HUES6 (cell line): ENCODE results near the gene DOCK10.

ENCODE experiments used
- H3K27ac ChIP-seq: 2 replicates; pipeline ENCODE4 v1.7.0; 2013; ENCODE audit warnings: low read depth, mild to moderate bottlenecking, low read length, inconsistent platforms
- H3K27me3 ChIP-seq: 2 replicates; pipeline ENCODE4 v1.6.1; 2013; ENCODE audit warnings: low read length; ENCODE audit not compliant: control insufficient read depth, insufficient read depth
- H3K36me3 ChIP-seq: 2 replicates; pipeline ENCODE4 v1.6.1; 2013; ENCODE audit warnings: low read length; ENCODE audit not compliant: control insufficient read depth, insufficient read depth
- H3K4me1 ChIP-seq: 2 replicates; pipeline ENCODE4 v1.6.1; 2013; ENCODE audit warnings: low read length; ENCODE audit not compliant: control insufficient read depth, insufficient read depth
- H3K4me3 ChIP-seq: 2 replicates; pipeline ENCODE4 v1.5.1; 2013; ENCODE audit warnings: low read depth, low read length
- H3K9ac ChIP-seq: one replicate; pipeline ENCODE4 v1.6.1; 2013; ENCODE audit warnings: mild to moderate bottlenecking, low read length
- H3K9me3 ChIP-seq: 2 replicates; pipeline ENCODE4 v1.6.1; 2013; ENCODE audit warnings: low read depth, low read length; ENCODE audit not compliant: control insufficient read depth, insufficient read depth

Gene DOCK10

DNA sequence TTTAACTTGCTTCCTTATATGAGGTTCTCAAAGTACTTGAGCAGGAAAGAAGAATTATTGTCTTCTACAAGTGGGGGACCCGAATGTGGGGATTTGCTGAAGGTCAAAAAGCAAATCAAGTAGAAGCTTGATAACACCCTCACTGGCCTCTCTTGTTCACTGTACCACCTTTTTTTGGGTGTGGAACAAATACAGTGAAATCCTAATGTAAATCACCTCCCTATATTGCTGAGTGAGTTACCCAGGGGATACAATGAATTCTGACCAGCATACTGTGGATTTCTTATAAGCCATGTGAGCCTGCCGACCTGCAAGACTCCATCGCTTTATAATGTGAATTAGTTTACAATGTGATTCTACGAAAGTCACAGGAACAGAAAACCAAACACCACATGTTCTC lies 66.5 kb downstream of the DOCK10 start:
- Histone ChIP-seq H3K4me3 (no peak overlapping the region), H3K27me3 (no peaks in the 10 kb centered on the region), H3K4me1 (no peaks in the 10 kb centered on the region), H3K9ac (no peak overlapping the region), H3K27ac (no peak overlapping the region), H3K36me3 (no peaks in the 10 kb centered on the region), H3K9me3 (no peaks in the 10 kb centered on the region)

DNA sequence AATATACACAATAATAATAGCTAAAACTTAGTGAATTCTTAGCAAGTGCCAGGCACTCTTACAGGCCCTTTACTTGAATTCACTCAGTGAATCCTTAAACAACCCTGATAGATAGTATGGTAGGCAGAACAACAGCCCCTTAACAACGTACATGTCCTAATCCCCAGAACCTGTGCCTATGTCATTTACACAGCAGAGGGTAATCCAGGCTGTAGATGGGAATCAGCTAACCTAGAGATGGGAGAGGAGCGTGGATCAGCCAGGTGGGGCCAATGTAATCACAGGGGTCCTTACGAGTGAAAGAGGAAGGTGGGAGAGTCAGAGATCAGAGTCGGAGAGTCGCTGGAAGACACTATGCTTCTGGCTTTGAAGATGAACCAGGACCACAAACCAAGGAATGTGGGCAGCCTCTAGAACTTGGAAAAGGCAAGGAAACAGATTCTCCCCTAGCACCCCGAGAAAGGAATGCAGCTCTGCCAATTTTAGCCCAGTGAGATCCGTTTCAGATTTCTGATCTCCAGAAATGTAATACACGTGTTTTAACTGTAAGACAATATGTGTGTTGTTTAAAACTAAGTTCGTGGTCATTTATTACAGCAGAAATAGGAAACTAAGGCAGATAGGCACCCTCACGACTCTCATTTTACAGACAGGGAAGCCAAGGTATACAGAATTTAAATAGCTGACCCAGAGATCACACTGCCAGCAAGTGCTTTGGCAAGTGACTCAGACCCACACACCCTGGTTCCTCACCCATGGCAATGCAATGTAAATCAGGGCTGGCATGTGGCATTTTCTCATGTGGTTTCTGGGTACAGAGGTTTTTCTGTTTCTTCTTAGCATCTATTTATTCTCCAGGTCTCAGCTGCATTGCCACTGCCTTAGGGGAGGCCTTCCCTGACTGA lies 68.9 kb downstream of the DOCK10 start:
- Histone ChIP-seq H3K9me3 (no peaks in the 10 kb centered on the region), H3K27me3 (no peaks in the 10 kb centered on the region), H3K9ac (no peak overlapping the region), H3K4me3 (no peak overlapping the region), H3K27ac (no peak overlapping the region), H3K4me1 (no peaks in the 10 kb centered on the region), H3K36me3 (no peaks in the 10 kb centered on the region)

DNA sequence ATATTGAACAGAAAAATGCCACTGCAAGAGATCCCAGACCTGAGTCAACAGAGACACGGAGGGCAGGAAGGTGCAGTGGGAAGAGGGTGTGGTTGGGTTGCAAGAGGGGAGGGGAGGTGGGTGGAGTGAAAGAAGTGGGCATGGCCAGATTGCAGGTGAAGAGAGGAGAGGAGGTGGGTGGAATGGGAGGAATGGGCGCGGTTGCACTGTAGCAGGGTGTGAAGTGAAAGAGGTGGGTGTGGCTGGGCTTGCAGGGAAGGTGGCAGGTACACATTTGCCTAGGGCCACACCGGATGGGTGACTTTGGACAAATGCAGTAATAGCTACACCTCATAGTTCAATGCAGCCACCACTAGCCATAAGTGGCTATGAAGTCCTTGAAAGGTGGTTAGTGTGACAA lies 71.1 kb downstream of the DOCK10 start:
- Histone ChIP-seq H3K27me3 (no peaks in the 10 kb centered on the region), H3K4me1 (no peaks in the 10 kb centered on the region), H3K9me3 (no peaks in the 10 kb centered on the region), H3K27ac (no peak overlapping the region), H3K4me3 (no peak overlapping the region), H3K9ac (no peak overlapping the region), H3K36me3 (no peaks in the 10 kb centered on the region)

GRCh38 chr2:224970311-224970710 lies 72.0 kb downstream of the DOCK10 start:
- Histone ChIP-seq H3K4me1 (no peaks in the 10 kb centered on the region), H3K36me3 (no peaks in the 10 kb centered on the region), H3K27me3 (no peaks in the 10 kb centered on the region), H3K4me3 (no peak overlapping the region), H3K27ac (no peak overlapping the region), H3K9me3 (no peaks in the 10 kb centered on the region), H3K9ac (no peak overlapping the region)

- Histone ChIP-seq H3K36me3 (no peaks in the 10 kb centered on the region), H3K27me3 (no peaks in the 10 kb centered on the region), H3K4me3 (no peak overlapping the region), H3K9me3 (no peaks in the 10 kb centered on the region), H3K9ac (no peak overlapping the region), H3K4me1 (no peaks in the 10 kb centered on the region), H3K27ac (no peak overlapping the region)
Observed at GRCh38 chr2:224969633-224970260, 72.5 kb downstream of the DOCK10 start.

DNA sequence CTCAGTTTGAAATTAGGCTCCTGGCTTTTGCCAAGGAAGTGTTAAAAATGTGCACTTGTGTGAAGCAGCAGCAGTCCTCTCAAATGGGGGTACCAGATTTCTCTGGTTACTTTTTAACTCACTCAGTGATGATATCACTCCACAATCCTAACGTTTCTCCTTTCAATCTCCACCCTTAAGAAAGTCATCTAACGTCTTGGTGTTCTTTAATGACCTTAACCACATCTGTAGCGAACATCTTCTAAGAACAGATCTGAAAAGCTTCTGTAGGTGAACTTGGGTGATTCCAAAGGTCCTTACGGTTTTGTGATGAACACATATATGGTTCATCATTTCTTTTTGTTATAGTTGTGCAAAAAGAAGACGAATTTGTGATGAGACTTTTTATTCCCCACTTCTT lies 73.2 kb downstream of the DOCK10 start:
- Histone ChIP-seq H3K27ac (no peak overlapping the region), H3K27me3 (no peaks in the 10 kb centered on the region), H3K36me3 (no peaks in the 10 kb centered on the region), H3K4me1 (no peaks in the 10 kb centered on the region), H3K9me3 (no peaks in the 10 kb centered on the region), H3K9ac (no peak overlapping the region), H3K4me3 (no peak overlapping the region)

- Histone ChIP-seq H3K9ac (no peak overlapping the region), H3K4me3 (no peak overlapping the region), H3K36me3 (no peaks in the 10 kb centered on the region), H3K27me3 (no peaks in the 10 kb centered on the region), H3K4me1 (no peaks in the 10 kb centered on the region), H3K27ac (no peak overlapping the region), H3K9me3 (no peaks in the 10 kb centered on the region)
Observed at GRCh38 chr2:224968051-224968450, 74.2 kb downstream of the DOCK10 start.

DNA sequence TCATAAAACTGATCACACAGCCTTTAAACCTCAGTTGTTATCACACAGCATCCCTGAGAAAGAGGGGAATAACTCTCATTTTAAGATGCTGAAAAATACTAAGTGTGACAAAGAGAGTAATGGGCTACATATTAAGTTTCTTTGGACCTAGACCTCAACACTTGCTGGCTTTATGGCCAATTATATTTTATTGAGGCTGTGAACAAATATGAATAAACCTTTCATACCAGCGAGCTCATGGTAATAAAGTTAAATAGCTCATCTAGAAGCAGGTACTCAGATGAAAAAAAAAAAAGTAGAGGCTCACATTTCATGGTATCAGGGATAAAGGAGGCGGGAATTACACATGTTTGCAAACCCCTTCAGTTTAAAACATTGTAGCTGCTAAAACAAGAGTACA lies 75.7 kb downstream of the DOCK10 start:
- H3K9ac ChIP-seq = no peak overlapping the region
- no peak overlapping the region for H3K27ac ChIP-seq

DNA sequence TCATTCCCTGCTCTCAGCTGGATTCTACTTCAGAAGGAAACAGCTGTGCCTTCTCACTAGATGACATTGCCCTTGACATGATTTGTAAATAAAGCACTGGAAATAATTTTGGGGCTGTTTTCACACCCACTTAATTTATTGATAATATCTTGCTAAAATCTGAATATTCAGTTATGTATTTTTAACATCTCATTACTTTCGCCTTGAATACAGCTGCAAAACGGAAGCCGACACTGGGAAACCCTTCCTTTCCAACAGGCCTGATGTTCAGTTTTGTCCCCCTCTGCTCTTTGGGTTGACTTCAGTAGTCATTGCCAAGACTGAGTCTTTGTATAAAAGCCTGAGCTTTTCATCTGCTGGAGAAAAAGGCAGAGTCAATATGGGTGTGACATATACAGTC lies 82.7 kb downstream of the DOCK10 start:
- Histone ChIP-seq H3K4me3 (no peak overlapping the region), H3K27ac (no peak overlapping the region), H3K27me3 (no peaks in the 10 kb centered on the region), H3K4me1 (no peaks in the 10 kb centered on the region), H3K9ac (no peak overlapping the region), H3K36me3 (no peaks in the 10 kb centered on the region), H3K9me3 (no peaks in the 10 kb centered on the region)

More for the DNA sequence above, 75.7 kb downstream of the DOCK10 start:
- Histone ChIP-seq H3K27me3 (no peaks in the 10 kb centered on the region), H3K36me3 (no peaks in the 10 kb centered on the region), H3K4me3 (no peak overlapping the region), H3K4me1 (no peaks in the 10 kb centered on the region), H3K9me3 (no peaks in the 10 kb centered on the region)

DNA sequence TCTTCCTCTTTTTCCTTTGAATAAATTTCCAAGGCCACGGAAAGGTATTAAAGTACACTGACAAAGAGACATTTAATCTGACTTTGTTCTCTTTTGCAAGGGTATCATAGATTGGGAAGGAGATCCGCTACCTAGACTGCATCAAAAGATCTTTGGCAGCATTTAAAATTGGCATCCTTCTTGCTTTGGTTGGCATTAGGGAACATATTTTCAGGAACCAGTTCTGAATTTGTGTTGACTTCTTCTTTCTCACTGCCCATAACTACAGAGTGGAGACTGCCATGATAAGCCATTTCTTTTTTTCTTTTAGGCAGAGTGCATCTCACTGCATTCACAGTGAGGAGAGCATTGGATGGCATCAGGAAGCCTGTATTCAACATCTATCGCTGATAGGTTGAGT lies 83.4 kb downstream of the DOCK10 start:
- Histone ChIP-seq H3K27me3 (no peaks in the 10 kb centered on the region), H3K36me3 (no peaks in the 10 kb centered on the region), H3K9ac (no peak overlapping the region), H3K27ac (no peak overlapping the region), H3K9me3 (no peaks in the 10 kb centered on the region), H3K4me1 (no peaks in the 10 kb centered on the region), H3K4me3 (no peak overlapping the region)

DNA sequence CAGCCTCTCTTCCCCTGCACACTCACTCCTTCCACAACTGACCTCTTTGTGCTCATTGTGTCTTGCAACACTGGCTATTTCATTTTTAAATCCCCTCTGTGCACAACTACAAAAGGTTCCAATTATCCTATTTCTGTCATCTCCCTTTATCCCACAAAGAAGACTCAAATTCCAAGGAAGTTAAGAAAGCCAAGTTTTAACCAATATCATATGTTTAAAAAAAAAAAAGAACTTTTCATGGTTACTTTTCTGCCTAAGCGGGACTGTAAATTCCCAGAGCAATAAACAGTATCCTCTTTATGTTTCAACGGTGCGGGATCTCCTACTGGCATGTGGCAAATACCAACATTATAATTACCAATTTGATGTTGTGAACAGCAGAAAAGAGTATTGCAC lies 83.8 kb downstream of the DOCK10 start:
- Histone ChIP-seq H3K36me3 (no peaks in the 10 kb centered on the region), H3K27me3 (no peaks in the 10 kb centered on the region), H3K9me3 (no peaks in the 10 kb centered on the region), H3K9ac (no peak overlapping the region), H3K4me3 (no peak overlapping the region), H3K27ac (no peak overlapping the region), H3K4me1 (no peaks in the 10 kb centered on the region)
